SU-DHL-6 (cell line): ENCODE data around the gene ANKS1B.

Experiments
- H2AFZ ChIP-seq: fragments of 200-600 bp; sonication (generic); 2 replicates; pipeline ENCODE4 v1.6.1; 2014; ENCODE audit warnings: low read depth, mild to moderate bottlenecking, moderate library complexity, mixed read lengths, antibody characterized with exemption, low read length; ENCODE audit not compliant: severe bottlenecking
- H3F3A ChIP-seq: fragments of 200-600 bp; shearing (Covaris generic); 2 replicates; pipeline ENCODE4 v1.6.0; 2016; ENCODE audit warnings: antibody characterized with exemption, mild to moderate bottlenecking; ENCODE audit not compliant: insufficient read depth
- H3K27ac ChIP-seq: fragments of 200-600 bp; sonication (generic); 2 replicates; pipeline ENCODE4 v1.5.1; 2016; ENCODE audit warnings: low read depth, mild to moderate bottlenecking, low read length, moderate library complexity, mixed read lengths
- H3K27me3 ChIP-seq: fragments of 200-600 bp; sonication (generic), shearing (Covaris generic); 2 replicates; pipeline ENCODE4 v1.6.0; 2014; ENCODE audit warnings: mild to moderate bottlenecking, low read length
- H3K36me3 ChIP-seq: fragments of 200-600 bp; sonication (generic); 2 replicates; pipeline ENCODE4 v1.6.1; 2014; ENCODE audit warnings: mild to moderate bottlenecking, low read length, mixed read lengths
- H3K4me2 ChIP-seq: fragments of 300-600, 200-600 bp; shearing (Covaris generic), sonication (generic); 2 replicates; pipeline ENCODE4 v1.6.0; 2014; ENCODE audit warnings: low read length, low read depth, mild to moderate bottlenecking; ENCODE audit not compliant: poor library complexity, severe bottlenecking
- H3K4me3 ChIP-seq: fragments of 200-600 bp; sonication (generic); 2 replicates; pipeline ENCODE4 v1.5.1; 2014; ENCODE audit warnings: antibody characterized with exemption, low read length, mild to moderate bottlenecking, mixed read lengths; ENCODE audit not compliant: insufficient read depth, poor library complexity, severe bottlenecking
- H3K79me2 ChIP-seq: fragments of 200-600 bp; sonication (generic); 2 replicates; pipeline ENCODE4 v1.6.1; 2014; ENCODE audit warnings: mild to moderate bottlenecking, low read length, moderate library complexity; ENCODE audit not compliant: insufficient read depth
- H3K9ac ChIP-seq: fragments of 200-600 bp; sonication (generic); 2 replicates; pipeline ENCODE4 v1.7.0; 2014; ENCODE audit warnings: mild to moderate bottlenecking, low read length
- H3K9me2 ChIP-seq: fragments of 200-600 bp; sonication (generic); replicated peaks from 2 replicates; pipeline ENCODE4 v1.6.1; 2014; ENCODE audit warnings: low read length; ENCODE audit not compliant: insufficient read depth
- H3K9me3 ChIP-seq: fragments of 200-600 bp; sonication (generic); 2 replicates; pipeline ENCODE4 v1.6.1; 2014; ENCODE audit warnings: low read length, mixed read lengths; ENCODE audit not compliant: insufficient read depth
- H4K20me1 ChIP-seq: fragments of 200-600 bp; sonication (generic); 2 replicates; pipeline ENCODE4 v1.6.1; 2014; ENCODE audit warnings: low read depth, mild to moderate bottlenecking, antibody characterized with exemption, low read length, moderate library complexity, mixed read lengths
- EZH2phosphoT487 ChIP-seq: fragments of 200-600 bp; sonication (generic), shearing (Covaris generic); conservative IDR thresholded peaks from 2 replicates; pipeline ENCODE4 v1.6.1; 2018; ENCODE audit warnings: mild to moderate bottlenecking, antibody characterized with exemption, low read length, moderate library complexity, mixed read lengths
- TF ChIP-seq, protein P1 (sequence below): fragments of 200-600 bp; sonication (generic); IDR thresholded peaks from one replicate; pipeline ENCODE4 v1.5.1; 2017; ENCODE audit warnings: antibody characterized with exemption, mild to moderate bottlenecking, low read length, moderate library complexity; ENCODE audit not compliant: insufficient read depth, poor library complexity, severe bottlenecking

Gene ANKS1B

DNA sequence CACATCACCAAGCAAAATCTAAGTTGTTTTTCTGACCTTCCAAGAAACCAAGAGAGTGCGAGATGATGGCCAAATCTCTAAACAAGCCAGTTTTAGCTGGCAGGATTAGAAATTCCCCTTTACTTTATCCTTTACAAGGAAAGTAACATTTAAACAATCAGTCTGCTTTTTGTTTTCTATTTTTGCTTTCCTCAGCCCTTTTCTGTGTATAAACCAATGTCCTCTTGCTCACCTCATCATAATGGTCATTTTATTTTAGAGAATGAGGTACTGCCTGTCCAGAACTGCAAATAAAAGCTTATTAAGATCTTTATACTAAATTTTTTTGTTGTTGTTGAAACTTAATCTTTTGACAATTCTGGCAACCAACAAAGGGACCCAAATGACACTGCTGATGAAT lies 779.6 kb downstream of the ANKS1B start:
- Histone ChIP-seq H3K27ac (no peak overlapping the region), H3K27me3 (no peaks in the 10 kb centered on the region), H3F3A (no peaks in the 10 kb centered on the region), H4K20me1 (no peaks in the 10 kb centered on the region), H3K4me3 (no peak overlapping the region), H3K9me3 (no peaks in the 10 kb centered on the region), H3K4me2 (no peak overlapping the region), H3K36me3 (no peaks in the 10 kb centered on the region), H3K9ac (no peak overlapping the region), H2AFZ (no peak overlapping the region), H3K9me2 (no peaks in the 10 kb centered on the region), H3K79me2 (no peaks in the 10 kb centered on the region)
- TF ChIP-seq, protein P1, sequence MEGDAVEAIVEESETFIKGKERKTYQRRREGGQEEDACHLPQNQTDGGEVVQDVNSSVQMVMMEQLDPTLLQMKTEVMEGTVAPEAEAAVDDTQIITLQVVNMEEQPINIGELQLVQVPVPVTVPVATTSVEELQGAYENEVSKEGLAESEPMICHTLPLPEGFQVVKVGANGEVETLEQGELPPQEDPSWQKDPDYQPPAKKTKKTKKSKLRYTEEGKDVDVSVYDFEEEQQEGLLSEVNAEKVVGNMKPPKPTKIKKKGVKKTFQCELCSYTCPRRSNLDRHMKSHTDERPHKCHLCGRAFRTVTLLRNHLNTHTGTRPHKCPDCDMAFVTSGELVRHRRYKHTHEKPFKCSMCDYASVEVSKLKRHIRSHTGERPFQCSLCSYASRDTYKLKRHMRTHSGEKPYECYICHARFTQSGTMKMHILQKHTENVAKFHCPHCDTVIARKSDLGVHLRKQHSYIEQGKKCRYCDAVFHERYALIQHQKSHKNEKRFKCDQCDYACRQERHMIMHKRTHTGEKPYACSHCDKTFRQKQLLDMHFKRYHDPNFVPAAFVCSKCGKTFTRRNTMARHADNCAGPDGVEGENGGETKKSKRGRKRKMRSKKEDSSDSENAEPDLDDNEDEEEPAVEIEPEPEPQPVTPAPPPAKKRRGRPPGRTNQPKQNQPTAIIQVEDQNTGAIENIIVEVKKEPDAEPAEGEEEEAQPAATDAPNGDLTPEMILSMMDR: no peak
- no peak for TF ChIP-seq EZH2phosphoT487

DNA sequence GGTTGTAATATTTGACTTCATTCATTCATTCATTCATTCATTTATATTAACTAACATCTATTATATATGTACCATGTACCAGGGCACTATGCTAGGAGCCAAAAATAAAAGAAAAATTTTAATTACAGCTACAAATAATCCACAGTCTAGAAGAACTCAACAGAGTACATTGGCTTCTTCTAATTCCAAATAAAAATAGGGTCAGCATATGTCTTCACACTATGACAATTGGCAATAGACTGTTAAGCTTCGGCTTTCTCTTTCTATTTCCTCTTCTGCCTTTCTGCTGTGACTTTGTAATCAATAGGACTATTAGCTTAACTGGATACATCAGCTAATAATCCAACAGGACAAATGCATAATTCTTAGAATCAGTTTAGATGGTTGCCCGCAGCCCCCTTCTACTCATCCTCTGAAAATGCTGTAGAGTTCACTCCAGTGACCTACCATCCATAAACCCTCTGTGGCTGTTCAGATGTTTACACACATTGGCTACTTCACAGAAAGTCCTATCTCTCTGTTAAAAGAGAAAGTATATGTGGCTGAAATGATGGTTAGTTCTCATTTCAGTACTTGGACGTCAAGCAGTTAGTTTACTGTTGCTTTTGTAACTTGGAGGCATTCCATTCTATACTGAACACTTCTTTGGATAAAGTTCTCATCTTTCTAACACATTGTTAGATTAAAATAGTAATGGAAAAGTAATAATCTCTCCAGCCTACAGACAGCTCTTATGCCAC lies 782.7 kb downstream of the ANKS1B start:
- no peak overlapping the region for H3K4me3 ChIP-seq
- TF ChIP-seq, protein P1: no peak
- TF ChIP-seq EZH2phosphoT487: no peak
- no peaks in the 10 kb centered on the region for H3K9me2 ChIP-seq
- no peaks in the 10 kb centered on the region for H3K79me2 ChIP-seq
- H3K4me2 ChIP-seq: no peak overlapping the region
- no peak overlapping the region for H2AFZ ChIP-seq
- no peaks in the 10 kb centered on the region for H3F3A ChIP-seq
- no peaks in the 10 kb centered on the region for H3K9me3 ChIP-seq
- no peaks in the 10 kb centered on the region for H4K20me1 ChIP-seq
- no peak overlapping the region for H3K27ac ChIP-seq
- H3K36me3 ChIP-seq: no peaks in the 10 kb centered on the region
- no peaks in the 10 kb centered on the region for H3K27me3 ChIP-seq
- H3K9ac ChIP-seq: no peak overlapping the region

DNA sequence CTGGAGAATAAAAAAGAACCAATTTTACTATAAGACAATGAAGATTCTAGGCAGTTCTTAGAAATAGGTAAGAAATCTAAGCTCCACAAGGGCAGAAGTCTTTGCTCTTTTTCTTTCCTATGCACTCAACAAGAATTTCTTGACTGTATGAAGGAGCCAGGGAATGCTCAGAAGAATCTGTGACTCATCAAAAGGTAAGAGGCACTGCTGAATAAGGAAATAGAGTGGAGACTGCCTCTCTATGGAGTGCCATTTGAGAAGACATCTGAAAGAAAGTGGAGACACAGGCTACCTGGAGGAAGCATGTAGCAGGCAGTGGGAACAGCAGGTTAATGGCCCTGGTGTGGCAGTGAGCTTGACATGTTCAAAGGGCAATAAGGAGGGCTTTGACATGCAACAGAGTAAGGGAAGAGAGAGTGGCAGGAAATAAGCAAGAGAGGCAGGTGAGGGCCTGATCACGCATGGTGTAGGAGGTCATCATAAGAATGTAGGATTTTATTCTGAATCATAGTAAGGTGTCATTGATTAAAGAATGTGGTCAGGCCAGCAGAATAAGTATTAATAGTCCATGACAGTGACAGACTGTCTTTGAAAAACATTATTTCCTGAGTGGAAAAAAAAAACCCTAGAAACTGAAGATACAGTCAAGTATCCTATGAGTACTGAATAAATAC lies 783.9 kb downstream of the ANKS1B start:
- no peak overlapping the region for H3K4me2 ChIP-seq
- no peaks in the 10 kb centered on the region for H3K79me2 ChIP-seq
- H3K4me3 ChIP-seq: no peak overlapping the region
- H3K9me3 ChIP-seq: no peaks in the 10 kb centered on the region
- no peak overlapping the region for H3K27ac ChIP-seq
- no peaks in the 10 kb centered on the region for H3K36me3 ChIP-seq
- no peaks in the 10 kb centered on the region for H3K27me3 ChIP-seq
- H2AFZ ChIP-seq: no peak overlapping the region
- no peaks in the 10 kb centered on the region for H3K9me2 ChIP-seq
- no peaks in the 10 kb centered on the region for H4K20me1 ChIP-seq
- TF ChIP-seq, protein P1: no peak
- TF ChIP-seq EZH2phosphoT487: no peak
- H3K9ac ChIP-seq: no peak overlapping the region
- no peaks in the 10 kb centered on the region for H3F3A ChIP-seq
